IPS-18c (cell line): Measurements from ENCODE around the gene ZDHHC16.

Experiments
- H3K4me3 ChIP-seq: 2 replicates; pipeline ENCODE4 v1.7.0; 2013; ENCODE audit warnings: low read depth, mild to moderate bottlenecking, low read length, moderate library complexity; ENCODE audit not compliant: insufficient read depth
- H3K9me3 ChIP-seq: one replicate; pipeline ENCODE4 v1.6.1; 2013; ENCODE audit warnings: mild to moderate bottlenecking, low read length, moderate library complexity; ENCODE audit not compliant: control insufficient read depth, insufficient read depth

Gene ZDHHC16

GRCh38 chr10:97494863-97495506, 49.0 kb downstream of the ZDHHC16 start:
- H3K4me3 ChIP-seq: no peak overlapping the region
- no peaks in the 10 kb centered on the region for H3K9me3 ChIP-seq

GRCh38 chr10:97497572-97498075, 51.6 kb downstream of the ZDHHC16 start:
- Histone ChIP-seq H3K4me3 (peak overlapping the region; percentile 98), H3K9me3 (no peaks in the 10 kb centered on the region)

GRCh38 chr10:97498076-97498840, 52.3 kb downstream of the ZDHHC16 start, which contains the start of gene MMS19:
TSS of gene MMS19 (minus strand) at chr10:97498422. CDS start at chr10:97498384, 38 bp downstream.
- Histone ChIP-seq H3K4me3 (peak within 1 kb of the TSS; percentile 98), H3K9me3 (no peaks in the 10 kb centered on the region)

GRCh38 chr10:97498841-97499560, 53.0 kb downstream of the ZDHHC16 start, which contains the start of gene UBTD1:
TSS of gene UBTD1 (plus strand) at chr10:97498924. CDS start at chr10:97499204, 280 bp downstream.
- Histone ChIP-seq H3K9me3 (no peaks in the 10 kb centered on the region), H3K4me3 (peak within 1 kb of the TSS; percentile 98)

- Histone ChIP-seq H3K4me3 (peak overlapping the region; percentile 98), H3K9me3 (no peaks in the 10 kb centered on the region)
Measured at GRCh38 chr10:97499561-97500296, 53.8 kb downstream of the ZDHHC16 start.

- Histone ChIP-seq H3K9me3 (no peaks in the 10 kb centered on the region), H3K4me3 (peak overlapping the region; percentile 98; the same call in 1 of the 2 replicates)
Measured at GRCh38 chr10:97500297-97500575, 54.3 kb downstream of the ZDHHC16 start.

- H3K4me3 ChIP-seq: no peak overlapping the region
- no peaks in the 10 kb centered on the region for H3K9me3 ChIP-seq
Measured at GRCh38 chr10:97502916-97503315, 56.9 kb downstream of the ZDHHC16 start.

GRCh38 chr10:97503406-97503805, 57.4 kb downstream of the ZDHHC16 start:
- H3K4me3 ChIP-seq: no peak overlapping the region
- no peaks in the 10 kb centered on the region for H3K9me3 ChIP-seq

GRCh38 chr10:97505152-97505551, 59.2 kb downstream of the ZDHHC16 start:
- no peaks in the 10 kb centered on the region for H3K9me3 ChIP-seq
- no peak overlapping the region for H3K4me3 ChIP-seq

- H3K9me3 ChIP-seq: no peaks in the 10 kb centered on the region
- H3K4me3 ChIP-seq: no peak overlapping the region
Measured at GRCh38 chr10:97506199-97506991, 60.4 kb downstream of the ZDHHC16 start.
